ENCODE measurements around the gene DLGAP5. TPM values are rescaled to one million over a fixed set of nuclear protein-coding genes. Genes with fewer than 3 reads are reported as not detected.

The DLGAP5 gene
- total and polyA plus RNA-seq, 4 donors = 0.13 to 1.1 (median 0.63) TPM; not detected in 1

GRCh38 chr14:55157080-55157479 lies 34.3 kb downstream of the DLGAP5 start:
- Histone ChIP-seq H3K9me3 (ENCODE audit: control insufficient read depth, low read length) (no peaks in the 10 kb centered on the region), H3K27me3 (ENCODE audit: control insufficient read depth in 1 of 2, insufficient read depth in 2 of 2, low read length in 1 of 2) (no peaks in the 10 kb centered on the region), H3K36me3 (ENCODE audit: control insufficient read depth in 1 of 2, insufficient read depth in 2 of 2, low read length in 1 of 2) (no peaks in the 10 kb centered on the region), H3K4me1 (ENCODE audit: control insufficient read depth in 1 of 2, insufficient read depth in 2 of 2, low read length in 2 of 2) (no peaks in the 10 kb centered on the region), H3K4me3 (ENCODE audit: low read length in 2 of 2) (no peak overlapping the region), H3K27ac (ENCODE audit: low read depth in 1 of 2, low read length in 2 of 2) (no peak overlapping the region)
- ATAC-seq (ENCODE audit: low FRiP score) = no peak
- 89 to 91% methylated on average over 1 of the region's 1 CpG for WGBS, 2 donors
- DNase-seq = no peak
- intact Hi-C loops (cut with DNase I) = no loop called here

- H3K27ac ChIP-seq (ENCODE audit: low read depth in 1 of 2, low read length in 2 of 2) = no peak overlapping the region
- no peak for DNase-seq
- no peak overlapping the region for H3K4me3 ChIP-seq (ENCODE audit: low read length in 2 of 2)
- intact Hi-C loops (cut with DNase I) = no loop called here
- no peak for ATAC-seq (ENCODE audit: low FRiP score)
- no peaks in the 10 kb centered on the region for H3K27me3 ChIP-seq (ENCODE audit: control insufficient read depth in 1 of 2, insufficient read depth in 2 of 2, low read length in 1 of 2)
- 94 to 97% methylated on average over 3 of the region's 3 CpGs for WGBS, 2 donors
- no peaks in the 10 kb centered on the region for H3K9me3 ChIP-seq (ENCODE audit: control insufficient read depth, low read length)
- H3K36me3 ChIP-seq (ENCODE audit: control insufficient read depth in 1 of 2, insufficient read depth in 2 of 2, low read length in 1 of 2) = no peaks in the 10 kb centered on the region
- H3K4me1 ChIP-seq (ENCODE audit: control insufficient read depth in 1 of 2, insufficient read depth in 2 of 2, low read length in 2 of 2) = no peaks in the 10 kb centered on the region
Observed at GRCh38 chr14:55153951-55154350, 37.4 kb downstream of the DLGAP5 start.

- Histone ChIP-seq H3K9me3 (ENCODE audit: control insufficient read depth, low read length) (no peaks in the 10 kb centered on the region), H3K4me3 (ENCODE audit: low read length in 2 of 2) (no peak overlapping the region), H3K36me3 (ENCODE audit: control insufficient read depth in 1 of 2, insufficient read depth in 2 of 2, low read length in 1 of 2) (no peaks in the 10 kb centered on the region), H3K27me3 (ENCODE audit: control insufficient read depth in 1 of 2, insufficient read depth in 2 of 2, low read length in 1 of 2) (no peaks in the 10 kb centered on the region), H3K27ac (ENCODE audit: low read depth in 1 of 2, low read length in 2 of 2) (no peak overlapping the region), H3K4me1 (ENCODE audit: control insufficient read depth in 1 of 2, insufficient read depth in 2 of 2, low read length in 2 of 2) (no peaks in the 10 kb centered on the region)
- DNase-seq (no peak), ATAC-seq (ENCODE audit: low FRiP score) (no peak)
- intact Hi-C loops (cut with DNase I) = no loop called here
- WGBS, 2 donors = 81 to 86% methylated on average over 1 of the region's 1 CpG
Observed at GRCh38 chr14:55152052-55152753, 39.2 kb downstream of the DLGAP5 start.

- no peaks in the 10 kb centered on the region for H3K36me3 ChIP-seq (ENCODE audit: control insufficient read depth in 1 of 2, insufficient read depth in 2 of 2, low read length in 1 of 2)
- DNase-seq (no peak), ATAC-seq (ENCODE audit: low FRiP score) (no peak)
- no peak overlapping the region for H3K27ac ChIP-seq (ENCODE audit: low read depth in 1 of 2, low read length in 2 of 2)
- no peak overlapping the region for H3K4me3 ChIP-seq (ENCODE audit: low read length in 2 of 2)
- no peaks in the 10 kb centered on the region for H3K4me1 ChIP-seq (ENCODE audit: control insufficient read depth in 1 of 2, insufficient read depth in 2 of 2, low read length in 2 of 2)
- no peaks in the 10 kb centered on the region for H3K9me3 ChIP-seq (ENCODE audit: control insufficient read depth, low read length)
- 89 to 92% methylated on average over 1 of the region's 1 CpG for WGBS, 2 donors
- H3K27me3 ChIP-seq (ENCODE audit: control insufficient read depth in 1 of 2, insufficient read depth in 2 of 2, low read length in 1 of 2) = no peaks in the 10 kb centered on the region
- intact Hi-C loops (cut with DNase I) = no loop called here
Observed at GRCh38 chr14:55151601-55152000, 39.8 kb downstream of the DLGAP5 start.

- ATAC-seq (ENCODE audit: low FRiP score) = no peak
Observed at GRCh38 chr14:55146425-55146824, 45.0 kb downstream of the DLGAP5 start.

GRCh38 chr14:55142466-55142865 lies 48.9 kb downstream of the DLGAP5 start:
- Histone ChIP-seq H3K4me1 (ENCODE audit: control insufficient read depth in 1 of 2, insufficient read depth in 2 of 2, low read length in 2 of 2) (no peaks in the 10 kb centered on the region), H3K36me3 (ENCODE audit: control insufficient read depth in 1 of 2, insufficient read depth in 2 of 2, low read length in 1 of 2) (peaks cover 12 to 14% of the 10 kb centered on the region in 2 donors)
- intact Hi-C loops (cut with DNase I) = no loop called here

More at GRCh38 chr14:55146425-55146824, 45.0 kb downstream of the DLGAP5 start:
- Histone ChIP-seq H3K9me3 (ENCODE audit: control insufficient read depth, low read length) (no peaks in the 10 kb centered on the region), H3K27me3 (ENCODE audit: control insufficient read depth in 1 of 2, insufficient read depth in 2 of 2, low read length in 1 of 2) (no peaks in the 10 kb centered on the region), H3K4me1 (ENCODE audit: control insufficient read depth in 1 of 2, insufficient read depth in 2 of 2, low read length in 2 of 2) (no peaks in the 10 kb centered on the region), H3K4me3 (ENCODE audit: low read length in 2 of 2) (no peak overlapping the region), H3K36me3 (ENCODE audit: control insufficient read depth in 1 of 2, insufficient read depth in 2 of 2, low read length in 1 of 2) (peaks cover 7 to 8% of the 10 kb centered on the region in 2 donors), H3K27ac (ENCODE audit: low read depth in 1 of 2, low read length in 2 of 2) (no peak overlapping the region)
- intact Hi-C loops (cut with DNase I) = no loop called here
- WGBS, 2 donors = 69 to 77% methylated on average over 2 of the region's 2 CpGs
- DNase-seq = no peak

GRCh38 chr14:55141825-55142224 lies 49.6 kb downstream of the DLGAP5 start:
- Histone ChIP-seq H3K4me1 (ENCODE audit: control insufficient read depth in 1 of 2, insufficient read depth in 2 of 2, low read length in 2 of 2) (peaks cover 0 to 3% of the 10 kb centered on the region in 2 donors), H3K27me3 (ENCODE audit: control insufficient read depth in 1 of 2, insufficient read depth in 2 of 2, low read length in 1 of 2) (no peaks in the 10 kb centered on the region), H3K9me3 (ENCODE audit: control insufficient read depth, low read length) (no peaks in the 10 kb centered on the region), H3K36me3 (ENCODE audit: control insufficient read depth in 1 of 2, insufficient read depth in 2 of 2, low read length in 1 of 2) (peaks cover 12 to 14% of the 10 kb centered on the region in 2 donors), H3K27ac (ENCODE audit: low read depth in 1 of 2, low read length in 2 of 2) (no peak overlapping the region), H3K4me3 (ENCODE audit: low read length in 2 of 2) (no peak overlapping the region)
- intact Hi-C loops (cut with DNase I) = no loop called here
- ATAC-seq (ENCODE audit: low FRiP score) = no peak
- 93 to 95% methylated on average over 3 of the region's 3 CpGs for WGBS, 2 donors
- no peak for DNase-seq

More at GRCh38 chr14:55142466-55142865, 48.9 kb downstream of the DLGAP5 start:
- Histone ChIP-seq H3K4me3 (ENCODE audit: low read length in 2 of 2) (no peak overlapping the region), H3K9me3 (ENCODE audit: control insufficient read depth, low read length) (no peaks in the 10 kb centered on the region), H3K27ac (ENCODE audit: low read depth in 1 of 2, low read length in 2 of 2) (no peak overlapping the region), H3K27me3 (ENCODE audit: control insufficient read depth in 1 of 2, insufficient read depth in 2 of 2, low read length in 1 of 2) (no peaks in the 10 kb centered on the region)
- ATAC-seq (ENCODE audit: low FRiP score) = no peak
- WGBS, 2 donors = 87 to 91% methylated on average over 2 of the region's 2 CpGs
- no peak for DNase-seq

- DNase-seq = no peak
- no peak for ATAC-seq (ENCODE audit: low FRiP score)
- H3K4me1 ChIP-seq (ENCODE audit: control insufficient read depth in 1 of 2, insufficient read depth in 2 of 2, low read length in 2 of 2) = peaks cover 0 to 6% of the 10 kb centered on the region in 2 donors
- intact Hi-C loops (cut with DNase I) = loop anchor here in 1 of 2 donors (5.0 kb wide), 1 partner anchor 38 kb away; no protein-coding TSS in a partner anchor
- H3K27me3 ChIP-seq (ENCODE audit: control insufficient read depth in 1 of 2, insufficient read depth in 2 of 2, low read length in 1 of 2) = no peaks in the 10 kb centered on the region
- H3K36me3 ChIP-seq (ENCODE audit: control insufficient read depth in 1 of 2, insufficient read depth in 2 of 2, low read length in 1 of 2) = peaks cover 9 to 14% of the 10 kb centered on the region in 2 donors
- WGBS, 2 donors = 93 to 95% methylated on average over 4 of the region's 4 CpGs
- no peaks in the 10 kb centered on the region for H3K9me3 ChIP-seq (ENCODE audit: control insufficient read depth, low read length)
- H3K27ac ChIP-seq (ENCODE audit: low read depth in 1 of 2, low read length in 2 of 2) = no peak overlapping the region
- no peak overlapping the region for H3K4me3 ChIP-seq (ENCODE audit: low read length in 2 of 2)
Observed at GRCh38 chr14:55139696-55140509, 51.5 kb downstream of the DLGAP5 start.
